Measurements from ENCODE around the gene ZNF775.

The ZNF775 gene

GRCh38 chr7:150357270-150357669 is 21.9 kb upstream of the ZNF775 start:
- DNase-seq (ENCODE audit: low spot score), result no peak
- no peak for TF ChIP-seq CTCF (IDR thresholded peaks at IDR 0.05; ENCODE audit: extremely low read depth, insufficient read depth, missing control alignments)
- in situ Hi-C loops (cut with MboI; ENCODE audit: low pct_unique_long_range_greater_than_20kb, low sequenced_read_pairs, unreplicated experiment), result no loop called here

- no peak for DNase-seq (ENCODE audit: low spot score)
- in situ Hi-C loops (cut with MboI; ENCODE audit: low pct_unique_long_range_greater_than_20kb, low sequenced_read_pairs, unreplicated experiment), result no loop called here
- TF ChIP-seq CTCF (IDR thresholded peaks at IDR 0.05; ENCODE audit: extremely low read depth, insufficient read depth, missing control alignments), result no peak
Observed at GRCh38 chr7:150357771-150358427, 21.2 kb upstream of the ZNF775 start.

- no peak for TF ChIP-seq CTCF (IDR thresholded peaks at IDR 0.05; ENCODE audit: extremely low read depth, insufficient read depth, missing control alignments)
- in situ Hi-C loops (cut with MboI; ENCODE audit: low pct_unique_long_range_greater_than_20kb, low sequenced_read_pairs, unreplicated experiment), result no loop called here
- no peak for DNase-seq (ENCODE audit: low spot score)
Observed at GRCh38 chr7:150358433-150358832, 20.7 kb upstream of the ZNF775 start.

GRCh38 chr7:150358988-150359621 is 20.0 kb upstream of the ZNF775 start:
- in situ Hi-C loops (cut with MboI; ENCODE audit: low pct_unique_long_range_greater_than_20kb, low sequenced_read_pairs, unreplicated experiment), result no loop called here
- no peak for TF ChIP-seq CTCF (IDR thresholded peaks at IDR 0.05; ENCODE audit: extremely low read depth, insufficient read depth, missing control alignments)
- no peak for DNase-seq (ENCODE audit: low spot score)

- no peak for TF ChIP-seq CTCF (IDR thresholded peaks at IDR 0.05; ENCODE audit: extremely low read depth, insufficient read depth, missing control alignments)
- no peak for DNase-seq (ENCODE audit: low spot score)
- in situ Hi-C loops (cut with MboI; ENCODE audit: low pct_unique_long_range_greater_than_20kb, low sequenced_read_pairs, unreplicated experiment), result no loop called here
Observed at GRCh38 chr7:150359622-150360362, 19.3 kb upstream of the ZNF775 start.

- TF ChIP-seq CTCF (IDR thresholded peaks at IDR 0.05; ENCODE audit: extremely low read depth, insufficient read depth, missing control alignments), result no peak
- no peak for DNase-seq (ENCODE audit: low spot score)
- in situ Hi-C loops (cut with MboI; ENCODE audit: low pct_unique_long_range_greater_than_20kb, low sequenced_read_pairs, unreplicated experiment), result no loop called here
Observed at GRCh38 chr7:150360363-150361058, 18.6 kb upstream of the ZNF775 start.

Data from GM13977 (cell line).